ENCODE data around the gene DISP2. TPM values are rescaled to one million over a fixed set of nuclear protein-coding genes. Genes with fewer than 3 reads are reported as not detected.

DISP2 gene
- total RNA-seq, 1 donor from 2014 or later, result 3.7 TPM

DNA sequence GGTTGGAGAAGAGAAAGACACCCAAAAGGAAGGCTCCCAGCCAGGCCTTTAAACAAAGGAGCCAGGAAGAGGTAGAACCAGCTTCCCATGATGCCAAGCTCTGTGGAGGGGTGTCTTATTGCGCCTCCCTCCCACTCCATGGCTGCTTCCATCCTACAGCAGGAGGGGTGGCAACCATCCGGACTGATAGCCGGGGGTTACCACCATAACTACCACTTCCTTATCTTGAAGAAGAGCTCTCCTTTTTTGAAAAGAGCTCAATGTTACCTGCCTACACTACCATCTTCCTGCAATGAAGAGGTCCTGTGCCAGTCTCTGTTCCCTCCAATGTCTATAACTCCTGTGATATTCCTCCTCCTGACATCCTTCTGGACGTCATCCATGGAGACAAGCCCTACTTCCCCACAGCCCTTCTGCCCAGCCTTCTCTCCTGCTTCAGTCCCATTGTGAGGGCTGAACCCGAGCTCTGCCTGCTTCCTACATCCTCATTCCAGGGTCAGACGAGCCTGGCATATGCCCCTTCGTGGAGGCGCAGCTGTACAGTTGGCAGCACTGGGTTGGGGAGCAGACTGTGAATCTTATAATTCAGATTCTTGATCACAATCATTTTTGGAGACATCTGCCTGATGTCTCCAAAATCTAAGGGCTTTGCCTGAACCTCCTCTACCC lies 25.8 kb upstream of the DISP2 start:
- Histone ChIP-seq H3K79me2 (ENCODE audit: insufficient read depth, low read length) (peaks cover 4% of the 10 kb centered on the region), H2AFZ (ENCODE audit: low read depth, low read length) (no peak overlapping the region), H3K4me2 (ENCODE audit: low read length) (no peak overlapping the region), H3K9ac (ENCODE audit: low read length) (no peak overlapping the region), H3K36me3 (ENCODE audit: insufficient read depth, low read length) (peaks cover 3% of the 10 kb centered on the region), H4K20me1 (ENCODE audit: insufficient read depth, low read length) (peaks cover 10% of the 10 kb centered on the region), H3K27me3 (ENCODE audit: insufficient read depth, low read length) (no peaks in the 10 kb centered on the region), H3K9me3 (ENCODE audit: insufficient read depth, low read depth, low read length) (no peaks in the 10 kb centered on the region), H3K27ac (ENCODE audit: low read depth, low read length) (no peak overlapping the region), H3K4me1 (ENCODE audit: insufficient read depth, low read length) (peaks cover 39% of the 10 kb centered on the region), H3K4me3 (ENCODE audit: insufficient read depth, low read depth, low read length) (no peak overlapping the region)
- H3K4me3 Mint-ChIP-seq (ENCODE audit: unreplicated experiment), result no peak overlapping the region
- H3K27ac Mint-ChIP-seq (ENCODE audit: unreplicated experiment), result peak overlapping the region; percentile 48
- peaks cover 13% of the 10 kb centered on the region for H3K36me3 Mint-ChIP-seq (ENCODE audit: low read depth, unreplicated experiment)
- FAIRE-seq (no peak), DNase-seq (ENCODE audit: low read depth) (no peak)
- peaks cover 57% of the 10 kb centered on the region for H3K4me1 Mint-ChIP-seq (ENCODE audit: low read depth, unreplicated experiment)
- TF ChIP-seq EZH2 (IDR thresholded peaks at IDR 0.05; ENCODE audit: insufficient read depth, low read length), result no peak
- TF ChIP-seq, protein P1, sequence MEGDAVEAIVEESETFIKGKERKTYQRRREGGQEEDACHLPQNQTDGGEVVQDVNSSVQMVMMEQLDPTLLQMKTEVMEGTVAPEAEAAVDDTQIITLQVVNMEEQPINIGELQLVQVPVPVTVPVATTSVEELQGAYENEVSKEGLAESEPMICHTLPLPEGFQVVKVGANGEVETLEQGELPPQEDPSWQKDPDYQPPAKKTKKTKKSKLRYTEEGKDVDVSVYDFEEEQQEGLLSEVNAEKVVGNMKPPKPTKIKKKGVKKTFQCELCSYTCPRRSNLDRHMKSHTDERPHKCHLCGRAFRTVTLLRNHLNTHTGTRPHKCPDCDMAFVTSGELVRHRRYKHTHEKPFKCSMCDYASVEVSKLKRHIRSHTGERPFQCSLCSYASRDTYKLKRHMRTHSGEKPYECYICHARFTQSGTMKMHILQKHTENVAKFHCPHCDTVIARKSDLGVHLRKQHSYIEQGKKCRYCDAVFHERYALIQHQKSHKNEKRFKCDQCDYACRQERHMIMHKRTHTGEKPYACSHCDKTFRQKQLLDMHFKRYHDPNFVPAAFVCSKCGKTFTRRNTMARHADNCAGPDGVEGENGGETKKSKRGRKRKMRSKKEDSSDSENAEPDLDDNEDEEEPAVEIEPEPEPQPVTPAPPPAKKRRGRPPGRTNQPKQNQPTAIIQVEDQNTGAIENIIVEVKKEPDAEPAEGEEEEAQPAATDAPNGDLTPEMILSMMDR (IDR thresholded peaks at IDR 0.05; ENCODE audit: insufficient read depth, low read depth, low read length), result no peak
- H3K9me3 Mint-ChIP-seq (ENCODE audit: unreplicated experiment), result peaks cover 2% of the 10 kb centered on the region
- H3K27me3 Mint-ChIP-seq (ENCODE audit: low read depth, unreplicated experiment), result no peaks in the 10 kb centered on the region

DNA sequence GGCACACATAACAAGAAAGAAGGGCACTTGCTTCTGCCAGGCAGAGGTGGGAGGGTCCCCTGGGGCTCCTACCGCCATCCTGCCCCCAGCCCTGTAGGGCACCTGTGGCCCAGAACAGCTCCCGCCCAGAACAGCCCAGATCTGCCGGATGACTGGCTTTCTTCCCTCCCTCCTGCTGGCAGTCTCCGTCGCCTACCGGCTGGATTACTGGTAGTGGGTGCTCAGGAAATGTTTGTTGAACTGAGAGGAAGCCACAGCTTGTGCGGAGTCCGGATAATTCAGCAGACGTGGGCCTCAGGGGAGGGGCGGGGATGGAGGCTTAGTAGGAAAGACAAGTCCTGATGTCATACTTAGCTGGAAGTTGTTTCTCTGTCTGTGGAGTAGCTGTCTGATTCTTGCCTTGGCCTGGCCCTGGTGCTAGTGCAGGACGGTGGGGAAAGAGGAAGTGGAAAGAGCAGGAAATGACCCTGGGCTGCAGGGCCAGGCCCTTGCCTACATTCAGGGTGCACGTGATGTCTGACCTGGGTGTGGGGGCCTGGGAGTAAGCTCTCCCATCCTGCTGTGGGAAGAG lies 24.0 kb upstream of the DISP2 start:
- peaks cover 20% of the 10 kb centered on the region for H3K79me2 ChIP-seq (ENCODE audit: insufficient read depth, low read length)
- H3K4me3 Mint-ChIP-seq (ENCODE audit: unreplicated experiment), result peak overlapping the region; percentile 71
- H2AFZ ChIP-seq (ENCODE audit: low read depth, low read length), result no peak overlapping the region
- peak overlapping the region; percentile 60 for H3K9ac ChIP-seq (ENCODE audit: low read length)
- H3K36me3 Mint-ChIP-seq (ENCODE audit: low read depth, unreplicated experiment), result peaks cover 11% of the 10 kb centered on the region
- FAIRE-seq (no peak), DNase-seq (ENCODE audit: low read depth) (peak; percentile 66)
- H3K27ac Mint-ChIP-seq (ENCODE audit: unreplicated experiment), result peak overlapping the region; percentile 96
- H4K20me1 ChIP-seq (ENCODE audit: insufficient read depth, low read length), result peaks cover 10% of the 10 kb centered on the region
- peak overlapping the region; percentile 36 for H3K27ac ChIP-seq (ENCODE audit: low read depth, low read length)
- peaks cover 38% of the 10 kb centered on the region for H3K4me1 ChIP-seq (ENCODE audit: insufficient read depth, low read length)
- peak overlapping the region; percentile 36 for H3K4me2 ChIP-seq (ENCODE audit: low read length)
- H3K9me3 ChIP-seq (ENCODE audit: insufficient read depth, low read depth, low read length), result no peaks in the 10 kb centered on the region
- peaks cover 49% of the 10 kb centered on the region for H3K4me1 Mint-ChIP-seq (ENCODE audit: low read depth, unreplicated experiment)
- peaks cover 3% of the 10 kb centered on the region for H3K36me3 ChIP-seq (ENCODE audit: insufficient read depth, low read length)
- no peaks in the 10 kb centered on the region for H3K27me3 Mint-ChIP-seq (ENCODE audit: low read depth, unreplicated experiment)
- no peaks in the 10 kb centered on the region for H3K27me3 ChIP-seq (ENCODE audit: insufficient read depth, low read length)
- peaks cover 2% of the 10 kb centered on the region for H3K9me3 Mint-ChIP-seq (ENCODE audit: unreplicated experiment)
- no peak for TF ChIP-seq EZH2 (IDR thresholded peaks at IDR 0.05; ENCODE audit: insufficient read depth, low read length)
- TF ChIP-seq, protein P1 (IDR thresholded peaks at IDR 0.05; ENCODE audit: insufficient read depth, low read depth, low read length), result no peak
- no peak overlapping the region for H3K4me3 ChIP-seq (ENCODE audit: insufficient read depth, low read depth, low read length)

- H3K9me3 Mint-ChIP-seq (ENCODE audit: unreplicated experiment), result peaks cover 2% of the 10 kb centered on the region
- Histone ChIP-seq H3K9me3 (ENCODE audit: insufficient read depth, low read depth, low read length) (no peaks in the 10 kb centered on the region), H3K79me2 (ENCODE audit: insufficient read depth, low read length) (peaks cover 26% of the 10 kb centered on the region), H3K4me1 (ENCODE audit: insufficient read depth, low read length) (peaks cover 40% of the 10 kb centered on the region), H2AFZ (ENCODE audit: low read depth, low read length) (no peak overlapping the region), H4K20me1 (ENCODE audit: insufficient read depth, low read length) (peaks cover 10% of the 10 kb centered on the region), H3K36me3 (ENCODE audit: insufficient read depth, low read length) (peaks cover 3% of the 10 kb centered on the region), H3K9ac (ENCODE audit: low read length) (peak overlapping the region; percentile 60), H3K27me3 (ENCODE audit: insufficient read depth, low read length) (no peaks in the 10 kb centered on the region), H3K4me2 (ENCODE audit: low read length) (peak overlapping the region; percentile 36), H3K4me3 (ENCODE audit: insufficient read depth, low read depth, low read length) (no peak overlapping the region), H3K27ac (ENCODE audit: low read depth, low read length) (no peak overlapping the region)
- no peak overlapping the region for H3K4me3 Mint-ChIP-seq (ENCODE audit: unreplicated experiment)
- H3K36me3 Mint-ChIP-seq (ENCODE audit: low read depth, unreplicated experiment), result peaks cover 11% of the 10 kb centered on the region
- FAIRE-seq, result no peak
- no peaks in the 10 kb centered on the region for H3K27me3 Mint-ChIP-seq (ENCODE audit: low read depth, unreplicated experiment)
- DNase-seq (ENCODE audit: low read depth), result no peak
- TF ChIP-seq, protein P1 (IDR thresholded peaks at IDR 0.05; ENCODE audit: insufficient read depth, low read depth, low read length), result no peak
- TF ChIP-seq EZH2 (IDR thresholded peaks at IDR 0.05; ENCODE audit: insufficient read depth, low read length), result no peak
- H3K4me1 Mint-ChIP-seq (ENCODE audit: low read depth, unreplicated experiment), result peaks cover 48% of the 10 kb centered on the region
- peak overlapping the region; percentile 96 for H3K27ac Mint-ChIP-seq (ENCODE audit: unreplicated experiment)
Observed at GRCh38 chr15:40334541-40334940, 23.5 kb upstream of the DISP2 start.
